ENCODE data around the gene TSPAN12.

- TF ChIP-seq RCOR1 (IDR thresholded peaks at IDR 0.05; ENCODE audit: low read depth, low read length) (no peak), POLR2A (IDR thresholded peaks at IDR 0.05; ENCODE audit: low read length) (no peak), RFX5 (IDR thresholded peaks at IDR 0.05) (no peak), CTCF (IDR thresholded peaks at IDR 0.05) (no peak), MAZ (IDR thresholded peaks at IDR 0.05; ENCODE audit: borderline replicate concordance, low read depth, low read length) (no peak), ZC3H11A (IDR thresholded peaks at IDR 0.05) (no peak), RARB (CRISPR knock-in tag; IDR thresholded peaks at IDR 0.05) (no peak), EP300 (IDR thresholded peaks at IDR 0.05) (no peak), BHLHE40 (IDR thresholded peaks at IDR 0.05; ENCODE audit: low read depth, low read length) (no peak), ELK1 (IDR thresholded peaks at IDR 0.05; ENCODE audit: low read depth, low read length) (no peak), GATA3 (IDR thresholded peaks at IDR 0.05; ENCODE audit: borderline replicate concordance) (no peak), SMC3 (IDR thresholded peaks at IDR 0.05) (no peak), CBX8 (IDR thresholded peaks at IDR 0.05) (no peak)
These were observed 58.8 kb downstream of the TSPAN12 start for GRCh38 chr7:120799147-120799546.

Data from A549 (cell line).